ELF-1 (cell line): ENCODE results near the gene ZFAND3.

Source experiments
- DNase-seq: peaks from one replicate; pipeline ENCODE4 v3.0.0-alpha.2; 2016; ENCODE audit warnings: low read depth, low spot score

ZFAND3 gene

DNA sequence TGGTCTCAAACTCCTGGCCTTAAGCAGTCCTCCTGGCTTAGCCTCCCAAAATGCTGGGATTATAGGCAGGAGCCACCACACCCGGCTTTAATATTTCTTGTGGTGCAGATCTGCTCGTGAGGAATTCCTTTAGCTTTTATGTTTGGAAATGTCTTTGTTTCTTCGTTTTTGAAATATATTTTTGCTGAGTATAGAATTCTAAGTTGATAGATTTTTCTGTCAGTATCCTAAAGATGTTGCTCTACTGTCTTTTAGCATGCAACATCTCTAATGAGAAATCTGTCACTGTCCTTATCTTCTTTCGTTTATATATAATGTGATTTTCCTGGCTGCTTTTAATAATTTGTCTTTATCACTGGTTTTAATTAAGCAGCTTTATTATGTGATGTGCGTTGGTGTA, 75.1 kb downstream of the ZFAND3 start:
- DNase-seq = no peak

DNA sequence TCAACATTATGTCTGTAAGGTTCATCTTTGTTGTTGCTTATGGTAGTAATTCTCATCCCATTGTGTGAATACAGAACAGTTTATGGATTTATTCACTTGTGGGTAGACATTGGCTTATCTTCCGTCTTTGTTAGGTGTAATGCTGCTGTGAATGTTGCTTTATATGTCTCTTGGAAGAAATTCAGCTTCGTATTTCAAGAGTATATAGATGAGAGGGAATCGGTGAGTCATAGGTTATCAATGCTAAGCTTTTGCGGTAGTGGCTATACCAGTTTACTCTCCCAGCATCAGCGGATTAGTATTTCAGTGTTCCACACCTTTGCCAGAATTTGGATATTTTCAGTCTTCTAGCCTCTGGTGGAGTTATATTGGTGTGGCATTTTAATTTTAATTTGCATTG, 77.8 kb downstream of the ZFAND3 start:
- no peak for DNase-seq

GRCh38 chr6:37897818-37898515, 78.4 kb downstream of the ZFAND3 start:
- no peak for DNase-seq

GRCh38 chr6:37903351-37904340, 84.1 kb downstream of the ZFAND3 start:
- DNase-seq = no peak

GRCh38 chr6:37904590-37904989, 85.1 kb downstream of the ZFAND3 start:
- no peak for DNase-seq

DNA sequence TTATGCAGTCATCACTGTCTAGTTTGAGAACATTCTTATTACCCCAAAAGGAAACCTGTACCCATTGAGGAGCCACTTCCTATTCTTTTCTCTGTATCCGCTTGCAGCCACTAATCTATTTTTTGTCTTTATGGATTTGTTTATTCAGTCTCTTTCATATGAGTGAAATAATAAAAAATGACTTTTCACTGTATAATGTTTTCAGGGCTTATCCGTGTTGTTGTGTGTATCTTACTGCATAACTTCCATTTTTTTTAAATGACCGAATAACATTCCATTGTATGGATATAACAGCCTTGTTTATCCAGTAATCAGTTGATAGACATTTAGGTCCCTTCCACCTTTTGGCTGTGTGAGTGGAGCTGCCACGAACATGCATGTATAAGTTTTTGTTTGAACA, 86.6 kb downstream of the ZFAND3 start:
- DNase-seq = no peak

GRCh38 chr6:37910998-37911397, 91.5 kb downstream of the ZFAND3 start:
- no peak for DNase-seq

GRCh38 chr6:37913210-37913609, 93.7 kb downstream of the ZFAND3 start:
- DNase-seq = no peak

GRCh38 chr6:37915463-37915862, 95.9 kb downstream of the ZFAND3 start:
- no peak for DNase-seq

DNA sequence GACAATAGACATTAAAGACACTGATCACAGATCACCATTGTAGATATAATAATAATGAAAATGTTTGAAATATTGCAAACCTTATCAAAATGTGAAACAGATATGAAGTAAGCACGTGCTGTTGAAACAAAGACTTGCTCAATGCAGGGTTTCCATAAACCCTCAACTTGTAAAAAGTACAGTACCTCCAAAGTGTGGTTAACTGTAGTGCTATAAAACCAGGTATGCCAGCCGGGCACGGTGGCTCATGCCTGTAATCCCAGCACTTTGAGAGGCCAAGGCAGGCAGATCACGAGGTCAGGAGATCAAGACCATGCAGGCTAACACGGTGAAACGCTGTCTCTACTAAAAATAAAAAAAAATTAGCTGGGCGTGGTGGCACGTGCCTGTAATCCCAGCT, 96.6 kb downstream of the ZFAND3 start:
- no peak for DNase-seq

DNA sequence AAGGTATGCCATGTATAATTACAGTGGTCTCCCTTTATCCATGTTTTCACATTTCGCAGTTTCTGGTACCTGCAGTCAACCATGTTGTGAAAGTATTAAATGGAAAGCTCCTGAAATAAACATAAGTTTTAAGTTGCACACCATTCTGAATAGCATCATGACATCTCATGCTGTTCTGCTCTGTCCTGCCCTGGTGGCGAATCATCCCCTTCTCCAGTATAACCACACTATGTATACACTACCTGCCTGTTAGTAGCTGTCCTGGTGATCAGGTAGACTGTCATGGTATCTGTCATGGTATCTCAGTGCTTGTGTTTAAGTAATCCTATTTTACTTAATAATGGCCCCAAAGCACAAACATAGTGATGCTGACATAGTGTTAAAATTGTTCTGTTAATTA, 97.1 kb downstream of the ZFAND3 start:
- no peak for DNase-seq

DNA sequence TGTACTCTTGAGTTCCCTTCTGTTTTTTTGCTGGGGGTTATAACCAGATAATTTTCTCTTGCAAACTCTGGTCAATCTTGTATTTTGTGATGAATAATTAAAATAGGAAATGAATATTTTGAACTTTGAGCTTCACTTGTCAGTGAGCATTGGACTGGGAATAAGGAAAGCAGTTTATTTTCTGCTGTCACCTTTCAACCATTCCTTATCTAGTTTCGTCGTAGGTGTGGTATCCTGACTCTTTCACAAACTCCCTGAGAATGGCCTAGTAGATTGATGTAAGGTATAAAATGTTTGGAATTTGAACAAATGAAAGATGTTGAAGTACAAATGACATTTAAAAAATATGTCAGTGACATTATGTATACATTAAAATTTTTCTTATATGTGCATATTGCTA, 98.0 kb downstream of the ZFAND3 start:
- DNase-seq = no peak

DNA sequence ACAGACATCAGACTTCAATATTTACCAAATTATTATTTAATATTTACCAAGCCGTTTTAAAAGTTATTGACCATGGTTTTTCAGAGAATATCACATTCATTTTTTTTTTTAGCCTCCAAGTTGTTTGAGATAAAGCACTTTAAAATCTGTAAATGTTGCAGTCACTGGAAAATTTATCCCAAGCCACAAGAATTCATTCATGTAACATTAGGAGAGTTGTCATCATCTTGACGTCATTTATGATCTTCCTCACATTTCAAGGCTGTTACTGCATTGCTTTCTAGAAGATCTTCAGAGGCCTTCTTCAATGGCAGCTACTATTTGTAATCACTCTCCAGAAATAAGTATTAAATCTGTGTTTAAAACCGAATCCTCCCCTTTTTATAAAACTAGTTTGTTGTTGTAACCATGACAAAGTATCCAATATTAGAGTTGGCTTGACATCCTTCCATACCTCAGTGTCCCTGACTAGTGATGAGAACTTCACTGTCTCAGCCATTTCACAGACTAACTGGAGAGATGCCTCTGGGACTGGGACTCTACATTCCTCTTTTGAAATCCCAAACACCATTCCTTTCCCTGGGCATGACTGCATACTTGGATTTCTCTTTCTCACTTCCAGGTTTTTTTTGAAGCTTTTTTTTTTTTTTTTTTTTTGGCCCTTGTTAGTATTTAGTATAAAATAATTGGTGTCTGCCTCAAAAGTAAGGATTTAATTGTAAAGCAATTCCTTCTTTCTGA, 100.1 kb downstream of the ZFAND3 start:
- no peak for DNase-seq

GRCh38 chr6:37920667-37921066, 101.1 kb downstream of the ZFAND3 start:
- no peak for DNase-seq

DNA sequence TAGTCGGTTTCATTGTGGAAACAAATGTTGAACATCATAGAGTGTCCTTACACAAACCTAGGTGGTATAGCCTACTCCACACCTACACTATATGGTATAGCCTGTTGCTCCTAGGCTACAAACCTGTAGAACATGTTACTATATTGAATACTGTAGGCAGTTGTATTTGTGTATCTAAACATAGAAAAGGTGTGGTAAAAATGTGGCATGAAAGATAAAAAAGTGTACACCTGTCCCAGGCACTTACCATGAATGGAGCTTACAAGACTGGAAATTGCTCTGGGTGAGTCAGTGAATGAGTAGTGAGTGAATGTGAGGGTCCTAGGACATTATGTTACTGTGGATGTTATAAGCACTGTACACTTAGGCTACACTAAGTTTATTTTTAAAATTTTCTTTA, 103.0 kb downstream of the ZFAND3 start:
- no peak for DNase-seq

DNA sequence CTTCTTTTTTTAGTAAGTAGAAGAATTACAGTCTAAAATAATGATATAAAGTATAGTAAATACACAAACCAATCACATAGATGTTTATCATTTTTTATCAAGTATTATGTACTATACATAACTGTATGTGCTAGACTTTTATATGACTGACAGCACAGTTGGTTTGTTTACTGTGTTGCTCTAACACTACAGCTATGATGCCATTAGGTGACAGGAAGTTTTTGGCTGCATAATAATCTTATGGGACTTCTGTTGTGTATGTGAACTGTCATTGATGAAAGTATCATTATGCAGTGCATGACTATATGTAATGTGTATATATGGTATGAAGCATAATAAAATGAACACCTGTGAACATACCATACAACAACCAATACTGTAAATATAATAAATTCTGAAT, 104.0 kb downstream of the ZFAND3 start:
- no peak for DNase-seq

GRCh38 chr6:37926661-37927060, 107.1 kb downstream of the ZFAND3 start:
- no peak for DNase-seq

DNA sequence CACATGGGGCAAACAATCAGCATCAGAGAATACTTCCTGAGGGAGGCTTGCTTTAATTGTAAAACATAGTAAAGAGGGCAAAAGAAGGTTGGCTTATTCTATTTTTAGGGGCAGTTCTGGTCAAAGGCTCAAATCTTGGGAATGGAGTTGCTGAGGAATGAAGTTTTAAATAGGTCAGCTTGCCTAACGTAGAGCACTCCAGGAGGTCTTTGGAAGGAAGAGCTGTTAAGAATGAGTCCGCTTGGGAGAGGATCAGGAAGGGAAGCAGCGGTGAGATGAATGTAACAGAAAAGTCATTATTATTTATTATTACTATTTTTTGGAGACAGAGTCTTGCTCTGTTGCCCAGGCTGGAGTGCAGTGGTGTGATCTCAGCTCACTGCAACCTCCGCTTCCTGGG, 108.7 kb downstream of the ZFAND3 start:
- no peak for DNase-seq

- DNase-seq = no peak
Measured at GRCh38 chr6:37930288-37930971, 110.9 kb downstream of the ZFAND3 start.

DNA sequence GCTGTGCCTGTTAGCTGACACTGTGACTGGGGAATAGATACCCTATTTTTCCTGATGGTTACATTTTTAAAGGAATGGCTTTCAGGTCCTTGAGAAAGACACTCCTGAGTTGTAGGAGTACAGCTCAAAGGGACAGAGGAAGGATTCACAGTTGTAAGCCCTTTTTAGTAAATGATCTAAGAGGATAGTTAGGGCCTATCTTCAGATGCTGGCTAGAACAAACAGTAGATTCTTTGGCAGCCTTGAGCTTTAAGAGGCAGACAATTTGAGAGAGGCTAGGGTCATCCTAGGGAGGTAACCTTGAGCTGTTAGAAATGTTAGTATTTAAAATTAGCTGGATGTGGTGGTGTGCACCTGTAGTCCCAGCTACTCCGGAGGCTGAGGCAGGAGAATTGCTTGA, 111.5 kb downstream of the ZFAND3 start:
- DNase-seq = no peak

GRCh38 chr6:37934276-37934675, 114.7 kb downstream of the ZFAND3 start:
- no peak for DNase-seq

DNA sequence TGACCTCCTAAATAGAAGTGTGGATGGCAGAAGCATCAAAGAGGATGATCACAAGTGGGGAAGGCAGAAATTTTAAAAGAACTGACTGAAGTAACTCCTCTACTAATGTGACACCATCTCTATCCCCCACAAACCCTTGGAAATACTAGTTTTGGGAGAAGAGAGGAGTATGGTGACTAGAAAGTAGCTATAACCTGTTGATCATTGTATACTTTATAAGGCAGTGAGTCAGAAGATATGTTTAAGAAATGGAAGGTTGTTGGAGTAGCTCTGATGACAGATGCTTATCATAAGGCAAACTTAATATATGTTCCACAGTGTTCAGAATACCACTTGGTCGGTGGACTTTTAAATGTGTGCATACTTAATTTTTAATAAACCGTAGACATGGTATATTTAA, 116.6 kb downstream of the ZFAND3 start:
- no peak for DNase-seq
